Effector memory CD8-positive, alpha-beta T cell (primary cell): ENCODE measurements around the gene NFIX.

Experiments used
- ATAC-seq: fragments of 150-1000 bp; cut with Tn5 transposase; replicated peaks from 2 replicates; pipeline ENCODE4 v1.10.0; 2021; ENCODE audit warnings: mild to moderate bottlenecking, moderate library complexity
- DNase-seq, 3 experiments: peaks; one replicate each; pipeline ENCODE4 v3.0.0; 2021
- H3K27ac Mint-ChIP-seq, 2 donors: one replicate each; pipeline ENCODE4 v1.8.0; 2022; ENCODE audit warnings: mild to moderate bottlenecking in 2 of 2, mixed read lengths in 2 of 2, moderate library complexity in 2 of 2
- H3K27me3 Mint-ChIP-seq, 2 donors: one replicate each; pipeline ENCODE4 v1.8.0; 2022; ENCODE audit warnings: mixed read lengths in 2 of 2
- H3K36me3 Mint-ChIP-seq: one replicate; pipeline ENCODE4 v1.8.0; 2022; ENCODE audit warnings: mild to moderate bottlenecking, moderate library complexity, mixed read lengths; ENCODE audit not compliant: insufficient read depth
- H3K4me1 Mint-ChIP-seq, 2 donors: one replicate each; pipeline ENCODE4 v1.8.0; 2022; ENCODE audit warnings: low read depth in 2 of 2, mixed read lengths in 2 of 2
- H3K4me3 Mint-ChIP-seq, 2 donors: one replicate each; pipeline ENCODE4 v1.8.0; 2022; ENCODE audit warnings: mild to moderate bottlenecking in 2 of 2, mixed read lengths in 2 of 2, moderate library complexity in 2 of 2
- H3K9me3 Mint-ChIP-seq, 2 donors: one replicate each; pipeline ENCODE4 v1.8.0; 2022; ENCODE audit warnings: mixed read lengths in 2 of 2

The NFIX gene

DNA sequence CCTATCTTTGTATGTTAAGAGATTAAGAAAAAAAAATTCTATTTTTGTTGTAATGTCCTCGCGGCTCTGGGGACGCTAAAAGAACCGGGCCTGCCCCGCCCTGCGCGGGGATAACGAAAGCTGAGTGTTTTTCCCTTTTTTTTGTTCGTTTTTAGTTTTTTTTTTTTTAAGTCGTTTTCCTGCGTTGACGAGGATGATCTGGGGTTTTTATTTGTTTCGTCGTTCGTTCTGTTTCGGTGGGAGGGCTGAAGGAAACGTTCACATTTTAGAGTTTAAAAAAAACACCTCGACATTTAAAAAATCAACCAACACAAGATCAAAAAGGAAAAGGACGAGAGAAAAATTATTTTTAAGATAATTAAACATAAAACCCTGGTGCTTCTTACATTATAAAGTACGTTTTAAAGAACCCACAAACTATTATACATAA is 101.8 kb downstream of the NFIX start:
- Mint-ChIP-seq H3K9me3 (no peaks in the 10 kb centered on the region), H3K27me3 (peaks cover 15 to 37% of the 10 kb centered on the region in 2 donors), H3K36me3 (peaks cover 43% of the 10 kb centered on the region), H3K4me1 (peaks cover 37 to 38% of the 10 kb centered on the region in 2 donors), H3K27ac (peak overlapping the region in 1 of 2 donors; percentile 62), H3K4me3 (peak overlapping the region; percentile 55 to 57)
- DNase-seq (no peak), ATAC-seq (no peak)

- Mint-ChIP-seq H3K27ac (peak overlapping the region in 1 of 2 donors; percentile 62), H3K4me3 (peak overlapping the region; percentile 74 to 82), H3K9me3 (no peaks in the 10 kb centered on the region), H3K27me3 (peaks cover 15 to 37% of the 10 kb centered on the region in 2 donors), H3K36me3 (peaks cover 45% of the 10 kb centered on the region), H3K4me1 (peaks cover 37 to 40% of the 10 kb centered on the region in 2 donors)
- no peak for ATAC-seq
- no peak for DNase-seq
Measured at GRCh38 chr19:13097463-13098258, 102.4 kb downstream of the NFIX start.

DNA sequence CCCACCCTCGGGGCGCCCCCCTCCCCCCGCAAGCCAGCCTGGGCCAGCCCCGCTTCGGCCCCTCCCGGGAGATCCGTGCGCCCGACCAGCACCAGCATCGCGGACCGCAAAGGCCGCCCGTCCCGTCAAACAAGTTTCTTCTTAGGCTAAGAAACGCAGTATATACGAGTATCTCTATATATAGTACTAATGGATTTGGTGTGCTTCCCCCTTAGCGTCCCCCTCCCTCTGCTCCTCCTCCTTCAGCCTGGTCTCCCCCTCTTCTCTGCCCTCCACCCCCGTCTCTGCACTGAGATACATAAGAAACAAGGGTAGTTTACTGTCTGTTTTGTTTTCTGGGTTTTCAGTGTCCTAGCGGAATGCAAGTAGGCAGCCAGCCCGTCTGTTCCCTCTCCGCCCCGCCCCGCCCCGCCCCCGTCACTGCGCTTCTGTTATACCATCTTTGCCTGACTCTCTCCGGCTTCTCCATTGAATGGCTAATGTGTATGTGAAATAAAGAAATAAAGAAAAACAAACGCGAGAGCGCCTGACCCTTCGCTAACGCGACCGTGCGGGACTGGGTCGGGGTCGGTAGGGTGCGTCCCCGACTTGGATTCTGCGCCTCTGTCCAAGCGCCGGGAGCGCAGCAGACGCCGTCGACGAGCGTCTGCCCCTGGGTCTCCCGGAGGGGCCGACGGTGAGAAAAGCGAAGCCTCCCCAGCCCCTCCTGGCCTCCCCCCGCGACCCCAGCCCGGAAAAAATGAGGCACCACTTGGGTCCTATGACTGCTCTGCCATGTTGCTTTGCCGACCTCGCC is 103.2 kb downstream of the NFIX start:
- peak overlapping the region in 1 of 2 donors; percentile 51 for H3K27ac Mint-ChIP-seq
- H3K27me3 Mint-ChIP-seq: peaks cover 15 to 37% of the 10 kb centered on the region in 2 donors
- H3K36me3 Mint-ChIP-seq: peaks cover 45% of the 10 kb centered on the region
- ATAC-seq (no peak), DNase-seq (no peak)
- peak overlapping the region; percentile 74 to 82 for H3K4me3 Mint-ChIP-seq
- peaks cover 37 to 40% of the 10 kb centered on the region in 2 donors for H3K4me1 Mint-ChIP-seq
- no peaks in the 10 kb centered on the region for H3K9me3 Mint-ChIP-seq

DNA sequence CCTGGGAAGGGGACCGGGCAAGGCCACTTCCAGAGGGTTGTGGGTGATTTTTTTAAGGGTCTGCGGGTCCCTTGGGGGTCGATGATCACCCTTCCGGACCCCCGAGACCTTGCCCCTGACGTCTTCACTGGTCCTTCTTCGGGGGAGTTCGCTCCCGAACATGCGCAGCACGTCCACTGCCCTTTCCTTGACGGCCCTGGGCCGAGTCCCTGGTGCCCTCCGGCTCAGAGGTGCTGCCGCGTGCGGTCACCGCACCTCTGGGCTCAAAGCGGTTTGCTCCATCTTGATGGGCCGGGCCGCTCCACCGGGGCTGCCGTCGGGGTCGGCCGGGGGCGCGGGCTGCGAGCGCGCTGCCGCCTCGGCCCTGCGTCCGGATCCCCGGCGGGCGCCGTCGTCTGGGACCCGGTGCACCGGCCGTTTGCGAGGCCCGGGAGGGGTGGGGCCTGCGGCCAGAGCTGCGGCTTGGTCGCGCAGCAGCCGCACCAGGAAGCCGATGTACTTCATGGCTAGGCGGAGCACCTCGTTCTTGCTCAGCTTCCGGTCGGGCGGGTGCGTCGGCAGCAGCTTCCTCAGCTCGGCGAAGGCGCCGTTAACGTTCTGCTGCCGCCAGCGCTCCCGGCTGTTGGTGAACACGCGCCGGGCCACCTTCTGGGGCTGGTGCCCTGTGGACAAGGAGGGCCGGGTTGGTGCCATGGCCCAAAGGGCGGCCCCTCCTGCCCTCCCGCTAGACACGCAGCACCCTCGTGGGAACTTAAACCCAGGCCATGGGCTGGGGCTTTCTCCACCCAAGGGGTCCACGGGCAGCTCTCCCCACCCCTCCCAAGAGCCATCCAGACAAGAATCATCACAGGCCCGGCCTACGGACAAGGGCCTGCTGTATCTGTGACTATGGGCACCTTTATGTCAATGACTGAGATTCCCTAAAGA is 104.1 kb downstream of the NFIX start:
- H3K9me3 Mint-ChIP-seq: no peaks in the 10 kb centered on the region
- peaks cover 45% of the 10 kb centered on the region for H3K36me3 Mint-ChIP-seq
- peaks cover 15 to 36% of the 10 kb centered on the region in 2 donors for H3K27me3 Mint-ChIP-seq
- H3K4me1 Mint-ChIP-seq: peaks cover 38% of the 10 kb centered on the region in 2 donors
- ATAC-seq (peak; percentile 68), DNase-seq (peak; percentile 72 to 76 (median 75))
- H3K27ac Mint-ChIP-seq: peak overlapping the region; percentile 95 to 97
- peak overlapping the region; percentile 74 to 82 for H3K4me3 Mint-ChIP-seq

DNA sequence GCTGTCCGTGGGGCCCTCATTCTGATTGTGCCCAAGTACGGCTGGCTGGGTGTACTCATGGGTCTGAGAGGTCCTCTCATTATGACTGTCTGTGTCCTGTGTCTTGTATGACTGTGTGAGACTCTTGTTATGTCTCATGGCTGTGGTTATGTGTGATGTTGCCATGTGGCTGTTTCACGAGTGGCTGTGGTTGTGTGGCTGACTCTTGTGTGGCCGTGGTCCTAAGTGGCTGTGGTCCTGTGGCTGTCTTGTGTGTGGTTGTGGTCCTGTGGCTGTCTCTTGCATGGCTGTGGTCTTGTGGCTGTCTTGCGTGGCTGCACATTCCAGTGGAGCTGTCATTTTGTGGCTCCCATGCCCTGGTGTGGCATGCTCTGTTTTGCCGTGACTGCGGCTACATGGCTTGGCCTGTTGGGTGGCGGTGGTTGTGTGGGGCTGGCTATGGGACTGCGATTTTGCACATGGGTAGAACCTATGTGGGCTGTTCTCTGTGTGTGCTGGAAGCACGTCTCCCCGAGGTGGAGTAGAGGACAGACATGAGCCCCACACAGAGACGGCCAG is 104.8 kb downstream of the NFIX start:
- Mint-ChIP-seq H3K27ac (peak overlapping the region; percentile 95 to 97), H3K4me1 (peaks cover 40 to 44% of the 10 kb centered on the region in 2 donors), H3K27me3 (peaks cover 15 to 28% of the 10 kb centered on the region in 2 donors), H3K4me3 (peak overlapping the region; percentile 74 to 82), H3K9me3 (no peaks in the 10 kb centered on the region), H3K36me3 (peaks cover 42% of the 10 kb centered on the region)
- peak; percentile 60 for ATAC-seq
- peak; percentile 71 to 77 (median 76) for DNase-seq

- Mint-ChIP-seq H3K4me1 (peaks cover 39 to 41% of the 10 kb centered on the region in 2 donors), H3K27me3 (peaks cover 11 to 23% of the 10 kb centered on the region in 2 donors), H3K9me3 (no peaks in the 10 kb centered on the region), H3K36me3 (peaks cover 42% of the 10 kb centered on the region), H3K4me3 (peak overlapping the region; percentile 82 to 83), H3K27ac (peak overlapping the region in 1 of 2 donors; percentile 81)
- no peak for ATAC-seq
- DNase-seq: no peak
Measured at GRCh38 chr19:13100841-13101589, 105.7 kb downstream of the NFIX start.

DNA sequence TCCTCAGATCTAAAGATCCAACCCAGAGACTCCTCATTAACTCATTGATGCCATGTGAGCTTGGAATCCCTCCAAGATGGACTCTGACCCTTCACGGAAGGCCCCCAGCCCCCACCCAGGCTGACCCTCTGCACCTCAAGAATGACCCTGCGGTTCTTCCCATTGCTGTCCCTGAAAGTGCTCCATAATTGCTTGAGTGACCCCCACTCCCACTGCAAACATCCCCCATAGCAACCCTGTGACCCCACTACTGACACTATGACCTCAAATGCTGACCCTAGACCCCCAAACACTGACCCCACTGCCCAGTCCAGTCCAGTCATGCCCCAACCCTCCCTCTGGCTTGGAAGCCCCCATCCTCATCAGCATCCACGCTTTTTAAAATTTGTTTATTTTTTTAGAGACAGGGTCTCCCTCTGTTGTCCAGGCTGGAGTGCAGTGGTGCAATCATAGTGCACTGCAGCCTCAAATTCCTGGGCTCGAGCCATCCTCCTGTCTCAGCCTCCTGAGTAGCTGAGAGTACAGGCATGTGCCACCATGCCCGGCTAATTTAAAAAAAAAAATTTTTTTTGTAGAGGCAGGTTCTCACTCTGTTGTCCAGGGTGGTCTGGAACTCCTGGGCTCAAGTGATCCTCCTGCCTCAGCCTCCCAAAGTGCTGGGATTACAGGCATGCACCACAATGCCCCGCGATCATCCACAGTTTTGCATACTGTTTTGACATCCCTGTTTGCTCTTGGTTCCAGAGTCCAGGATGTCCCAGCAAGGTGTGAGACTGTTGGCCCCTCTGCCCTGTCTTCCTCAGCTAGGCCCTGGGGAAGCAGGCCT is 106.5 kb downstream of the NFIX start:
- Mint-ChIP-seq H3K4me3 (peak overlapping the region; percentile 72 to 83), H3K4me1 (peaks cover 35 to 38% of the 10 kb centered on the region in 2 donors), H3K27ac (peak overlapping the region; percentile 54 to 81), H3K9me3 (no peaks in the 10 kb centered on the region), H3K27me3 (peaks cover 7 to 16% of the 10 kb centered on the region in 2 donors), H3K36me3 (peaks cover 42% of the 10 kb centered on the region)
- no peak for DNase-seq
- ATAC-seq: no peak

DNA sequence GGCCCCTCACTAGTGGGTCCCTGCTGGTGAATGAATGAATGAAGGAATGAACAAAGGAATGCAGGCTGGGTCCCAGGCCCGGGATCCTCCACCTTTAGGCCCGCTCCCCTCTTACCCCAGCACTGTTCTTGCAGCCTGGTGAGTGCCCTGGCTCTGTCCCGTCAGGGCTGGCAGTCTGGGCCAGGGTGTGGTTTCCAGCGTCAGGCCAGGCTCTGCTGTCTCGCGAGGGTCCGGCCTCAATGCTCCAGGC is 107.1 kb downstream of the NFIX start:
- Mint-ChIP-seq H3K9me3 (no peaks in the 10 kb centered on the region), H3K36me3 (peaks cover 43% of the 10 kb centered on the region), H3K27me3 (peaks cover 7 to 16% of the 10 kb centered on the region in 2 donors), H3K4me3 (peak overlapping the region; percentile 72 to 83), H3K27ac (peak overlapping the region in 1 of 2 donors; percentile 81), H3K4me1 (peaks cover 34% of the 10 kb centered on the region in 2 donors)
- DNase-seq (no peak), ATAC-seq (no peak)

- Mint-ChIP-seq H3K4me1 (peaks cover 32 to 34% of the 10 kb centered on the region in 2 donors), H3K36me3 (peaks cover 48% of the 10 kb centered on the region), H3K9me3 (no peaks in the 10 kb centered on the region), H3K27ac (peak within 1 kb of the TSS; percentile 54 to 81), H3K27me3 (peaks cover 7 to 11% of the 10 kb centered on the region in 2 donors), H3K4me3 (peak within 1 kb of the TSS; percentile 72 to 83)
- DNase-seq: no peak
- peak; percentile 5 for ATAC-seq
Measured at GRCh38 chr19:13102666-13103580, 107.6 kb downstream of the NFIX start, which contains the start of gene LYL1. Gene LYL1, minus strand, starts transcription at chr19:13102858. Its CDS starts 1,687 bp downstream, at chr19:13101171.

DNA sequence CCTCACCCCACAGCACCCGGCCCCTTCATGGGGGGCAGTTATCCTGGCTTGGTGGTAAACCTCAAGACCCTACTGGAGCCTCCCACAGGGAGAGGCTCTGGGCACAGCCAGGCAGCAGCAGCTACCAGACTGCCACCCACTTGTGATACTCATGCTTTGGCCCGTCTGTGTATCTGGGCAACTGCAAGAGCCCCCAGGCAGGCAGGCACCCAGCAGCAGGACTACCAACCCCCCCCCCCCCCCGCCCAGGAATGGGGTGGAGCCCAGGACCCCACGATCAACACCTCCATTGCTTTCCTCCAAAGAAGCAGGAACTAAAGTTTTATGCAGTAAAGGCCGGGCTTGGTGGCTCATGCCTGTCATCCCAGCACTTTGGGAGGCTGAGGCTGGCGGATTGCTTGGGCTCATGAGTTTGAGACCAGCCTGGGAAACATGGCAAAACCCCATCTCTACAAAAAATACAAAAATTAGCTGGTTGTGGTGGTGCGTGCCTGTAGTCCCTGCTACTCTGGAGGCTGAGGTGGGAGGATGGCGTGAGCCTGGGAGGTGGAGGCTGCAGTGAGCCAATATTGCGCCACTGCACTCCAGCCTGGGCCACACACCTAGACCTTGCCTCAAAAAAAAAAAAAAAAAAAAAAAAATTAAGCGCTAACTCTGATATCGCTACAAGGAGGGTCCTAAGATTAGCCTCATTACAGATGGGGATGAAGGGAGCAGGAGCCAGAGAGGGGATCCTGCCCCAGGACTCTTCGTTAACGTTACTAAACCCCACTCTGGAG is 108.5 kb downstream of the NFIX start:
- DNase-seq (no peak), ATAC-seq (no peak)
- Mint-ChIP-seq H3K9me3 (no peaks in the 10 kb centered on the region), H3K27ac (peak overlapping the region in 1 of 2 donors; percentile 26), H3K4me3 (peak overlapping the region; percentile 83 to 85), H3K36me3 (peaks cover 43% of the 10 kb centered on the region), H3K27me3 (peaks cover 0 to 3% of the 10 kb centered on the region in 2 donors), H3K4me1 (peaks cover 24 to 29% of the 10 kb centered on the region in 2 donors)
